H9 (cell line): ENCODE measurements around the gene NEGR1. TPM values are rescaled to one million over a fixed set of nuclear protein-coding genes. Genes with fewer than 3 reads are reported as not detected.

ENCODE experiments used
- DNase-seq: peaks from one replicate; pipeline ENCODE4 v3.0.0-alpha.2; 2017
- H2AFZ ChIP-seq: one replicate; pipeline ENCODE4 v1.6.1; 2013; ENCODE audit warnings: mild to moderate bottlenecking, low read length, control low read depth, moderate library complexity
- H2AK5ac ChIP-seq: 2 replicates; pipeline ENCODE4 v1.6.1; 2013; ENCODE audit warnings: low read length, control low read depth, mixed read lengths; ENCODE audit not compliant: insufficient read length
- H2BK120ac ChIP-seq: one replicate; pipeline ENCODE4 v1.6.1; 2013; ENCODE audit warnings: low read depth, mild to moderate bottlenecking, low read length, control low read depth, inconsistent platforms; ENCODE audit not compliant: poor library complexity, severe bottlenecking
- H2BK12ac ChIP-seq: 2 replicates; pipeline ENCODE4 v1.6.1; 2013; ENCODE audit warnings: low read length, control low read depth, mixed read lengths, low read depth; ENCODE audit not compliant: insufficient read length
- H2BK15ac ChIP-seq: 2 replicates; pipeline ENCODE4 v1.6.1; 2013; ENCODE audit warnings: low read depth, low read length, control low read depth
- H2BK20ac ChIP-seq: one replicate; pipeline ENCODE4 v1.6.1; 2013; ENCODE audit warnings: low read depth, mild to moderate bottlenecking, low read length, control low read depth, inconsistent platforms; ENCODE audit not compliant: poor library complexity, severe bottlenecking
- H2BK5ac ChIP-seq: 2 replicates; pipeline ENCODE4 v1.6.1; 2013; ENCODE audit warnings: low read length, control low read depth, mixed read lengths; ENCODE audit not compliant: insufficient read length
- H3K14ac ChIP-seq: 2 replicates; pipeline ENCODE4 v1.6.1; 2013; ENCODE audit warnings: low read length, control low read depth; ENCODE audit not compliant: insufficient read depth
- H3K18ac ChIP-seq: 2 replicates; pipeline ENCODE4 v1.6.1; 2013; ENCODE audit warnings: low read depth, mild to moderate bottlenecking, mixed read lengths, low read length, control low read depth; ENCODE audit not compliant: insufficient read length
- H3K23ac ChIP-seq: 2 replicates; pipeline ENCODE4 v1.6.1; 2013; ENCODE audit warnings: low read length, control low read depth, mixed read lengths, low read depth; ENCODE audit not compliant: insufficient read length
- H3K23me2 ChIP-seq: 2 replicates; pipeline ENCODE4 v1.6.1; 2013; ENCODE audit warnings: low read depth, mild to moderate bottlenecking, mixed read lengths, low read length, control low read depth; ENCODE audit not compliant: insufficient read length, poor library complexity, severe bottlenecking
- H3K27ac ChIP-seq: 2 replicates; pipeline ENCODE4 v1.5.1; 2013; ENCODE audit warnings: low read length, control low read depth, mixed read lengths, low read depth; ENCODE audit not compliant: insufficient read length
- H3K27me3 ChIP-seq: 2 replicates; pipeline ENCODE4 v1.6.1; 2013; ENCODE audit warnings: low read length, control low read depth, inconsistent platforms; ENCODE audit not compliant: insufficient read depth
- H3K4ac ChIP-seq: 2 replicates; pipeline ENCODE4 v1.6.1; 2013; ENCODE audit warnings: low read depth, mild to moderate bottlenecking, control low read depth, inconsistent platforms, low read length, moderate library complexity
- H3K4me1 ChIP-seq: 2 replicates; pipeline ENCODE4 v1.6.1; 2013; ENCODE audit warnings: low read length, control low read depth, inconsistent platforms; ENCODE audit not compliant: insufficient read depth
- H3K4me2 ChIP-seq: 2 replicates; pipeline ENCODE4 v1.6.1; 2013; ENCODE audit warnings: low read length, control low read depth, mixed read lengths; ENCODE audit not compliant: insufficient read length, insufficient read depth
- H3K56ac ChIP-seq: 2 replicates; pipeline ENCODE4 v1.6.1; 2013; ENCODE audit warnings: low read depth, mild to moderate bottlenecking, mixed read lengths, low read length, control low read depth; ENCODE audit not compliant: insufficient read length
- H3K79me1 ChIP-seq: 2 replicates; pipeline ENCODE4 v1.6.1; 2013; ENCODE audit warnings: low read depth, mild to moderate bottlenecking, moderate library complexity, low read length, control low read depth, inconsistent platforms; ENCODE audit not compliant: insufficient read depth, poor library complexity, severe bottlenecking
- H3K79me2 ChIP-seq: 2 replicates; pipeline ENCODE4 v1.6.1; 2013; ENCODE audit warnings: low read length, control low read depth, inconsistent platforms; ENCODE audit not compliant: insufficient read depth
- H3K9ac ChIP-seq: 2 replicates; pipeline ENCODE4 v1.6.1; 2013; ENCODE audit warnings: low read length, control low read depth, mixed read lengths; ENCODE audit not compliant: insufficient read length; ENCODE audit errors: extremely low read depth
- H3K9me3 ChIP-seq: one replicate; pipeline ENCODE4 v1.6.1; 2013; ENCODE audit warnings: low read depth, low read length, inconsistent platforms; ENCODE audit not compliant: control insufficient read depth
- H3T11ph ChIP-seq: one replicate; pipeline ENCODE4 v1.6.1; 2013; ENCODE audit warnings: mild to moderate bottlenecking, low read length, control low read depth, inconsistent platforms
- H4K20me1 ChIP-seq: one replicate; pipeline ENCODE4 v1.6.1; 2013; ENCODE audit not compliant: control insufficient read depth, insufficient read length, insufficient read depth
- H4K5ac ChIP-seq: 2 replicates; pipeline ENCODE4 v1.6.1; 2013; ENCODE audit warnings: low read depth, mild to moderate bottlenecking, mixed read lengths, low read length, control low read depth; ENCODE audit not compliant: insufficient read length
- H4K8ac ChIP-seq: replicated peaks from 2 replicates; pipeline ENCODE4 v1.6.1; 2013; ENCODE audit warnings: low read length, control low read depth, mixed read lengths, low read depth; ENCODE audit not compliant: insufficient read length
- H4K91ac ChIP-seq: 2 replicates; pipeline ENCODE4 v1.6.1; 2013; ENCODE audit warnings: low read depth, mild to moderate bottlenecking, moderate library complexity, mixed read lengths, low read length, control low read depth; ENCODE audit not compliant: insufficient read length
- H3K27ac Mint-ChIP-seq, 3 experiments: 2 replicates in 2 of 3; 3 replicates in 1 of 3; pipeline ENCODE4 v1.8.0; 2020 to 2021; ENCODE audit warnings: mixed read lengths in 3 of 3, mild to moderate bottlenecking in 1 of 3, moderate library complexity in 1 of 3
- H3K27me3 Mint-ChIP-seq: 2 replicates; pipeline ENCODE4 v1.8.0; 2021; ENCODE audit warnings: low read depth, mild to moderate bottlenecking, moderate library complexity, mixed read lengths
- H3K36me3 Mint-ChIP-seq, 3 experiments: 2 replicates in 2 of 3; 3 replicates in 1 of 3; pipeline ENCODE4 v1.8.0; 2020 to 2021; ENCODE audit warnings: low read depth in 3 of 3, mixed read lengths in 3 of 3; ENCODE audit not compliant: insufficient read depth in 1 of 3
- H3K4me1 Mint-ChIP-seq, 2 experiments: 2 replicates each; pipeline ENCODE4 v1.8.0; 2020; ENCODE audit warnings: mixed read lengths in 2 of 2
- H3K4me3 Mint-ChIP-seq, 2 experiments: 2 replicates in 1 of 2; 3 replicates in 1 of 2; pipeline ENCODE4 v1.8.0; 2020 to 2021; ENCODE audit warnings: mild to moderate bottlenecking in 2 of 2, mixed read lengths in 2 of 2, moderate library complexity in 1 of 2
- H3K9me3 Mint-ChIP-seq, 2 experiments: 2 replicates in 1 of 2; 3 replicates in 1 of 2; pipeline ENCODE4 v1.8.0; 2020; ENCODE audit warnings: mild to moderate bottlenecking in 2 of 2, mixed read lengths in 2 of 2, moderate library complexity in 1 of 2
- WGBS: extraction: QIAGEN DNeasy Blood & Tissue Kit; methylation state at CpG from one replicate; pipeline ENCODE4 v1.1.7; 2013; ENCODE audit warnings: missing lambda C conversion rate, low lambda C conversion rate, mixed read lengths; ENCODE audit not compliant: insufficient read length; ENCODE audit errors: extremely low coverage; 5-methylcytosine and 5-hydroxymethylcytosine counted together
- total RNA-seq: library from RNA; stranded (reverse); gene quantifications from 2 replicates; pipeline ENCODE4 v1.2.1, GENCODE V29; 2021
- TF ChIP-seq, protein P1 (sequence below): fragments of 200-600 bp; sonication (generic); conservative IDR thresholded peaks from 3 replicates; pipeline ENCODE4 v1.8.0; 2021; ENCODE audit warnings: antibody characterized with exemption, mild to moderate bottlenecking

The NEGR1 gene
- total RNA-seq, 1 experiment from 2014 or later: 0.13 TPM

DNA sequence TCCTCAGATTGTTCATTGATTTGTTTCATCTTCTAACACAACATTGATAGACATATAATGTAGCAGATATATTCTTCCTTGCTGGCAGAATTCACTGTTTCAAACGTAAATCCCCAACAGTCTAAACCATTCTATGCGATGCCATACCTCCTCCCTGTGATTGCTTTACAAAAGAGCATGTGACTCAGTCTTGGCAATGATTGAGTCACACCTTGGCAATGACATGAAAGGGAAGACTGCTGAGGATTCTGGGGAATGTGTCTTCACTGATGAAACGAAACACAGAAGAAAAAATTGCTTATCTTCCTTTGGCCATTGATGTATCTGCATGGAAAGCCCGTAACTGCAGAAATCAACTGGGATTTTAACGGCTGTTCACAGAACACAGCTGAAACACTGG is 791.9 kb downstream of the NEGR1 start:
- H3K4ac ChIP-seq: no peak overlapping the region
- Mint-ChIP-seq H3K27me3 (no peaks in the 10 kb centered on the region), H3K4me1 (peaks cover 11 to 18% of the 10 kb centered on the region in 2 experiments), H3K9me3 (no peaks in the 10 kb centered on the region), H3K27ac (no peak overlapping the region), H3K36me3 (no peaks in the 10 kb centered on the region), H3K4me3 (no peak overlapping the region)
- no peak overlapping the region for H3K14ac ChIP-seq
- no peak overlapping the region for H2AFZ ChIP-seq
- H2BK12ac ChIP-seq: no peak overlapping the region
- WGBS: no CpG with 5 or more reads among the region's 5 CpGs
- no peaks in the 10 kb centered on the region for H3K79me1 ChIP-seq
- H2BK120ac ChIP-seq: no peak overlapping the region
- no peak overlapping the region for H3T11ph ChIP-seq
- no peaks in the 10 kb centered on the region for H3K79me2 ChIP-seq
- H3K56ac ChIP-seq: no peak overlapping the region
- no peak overlapping the region for H2AK5ac ChIP-seq
- no peaks in the 10 kb centered on the region for H3K4me1 ChIP-seq
- no peak overlapping the region for H2BK15ac ChIP-seq
- TF ChIP-seq, protein P1, sequence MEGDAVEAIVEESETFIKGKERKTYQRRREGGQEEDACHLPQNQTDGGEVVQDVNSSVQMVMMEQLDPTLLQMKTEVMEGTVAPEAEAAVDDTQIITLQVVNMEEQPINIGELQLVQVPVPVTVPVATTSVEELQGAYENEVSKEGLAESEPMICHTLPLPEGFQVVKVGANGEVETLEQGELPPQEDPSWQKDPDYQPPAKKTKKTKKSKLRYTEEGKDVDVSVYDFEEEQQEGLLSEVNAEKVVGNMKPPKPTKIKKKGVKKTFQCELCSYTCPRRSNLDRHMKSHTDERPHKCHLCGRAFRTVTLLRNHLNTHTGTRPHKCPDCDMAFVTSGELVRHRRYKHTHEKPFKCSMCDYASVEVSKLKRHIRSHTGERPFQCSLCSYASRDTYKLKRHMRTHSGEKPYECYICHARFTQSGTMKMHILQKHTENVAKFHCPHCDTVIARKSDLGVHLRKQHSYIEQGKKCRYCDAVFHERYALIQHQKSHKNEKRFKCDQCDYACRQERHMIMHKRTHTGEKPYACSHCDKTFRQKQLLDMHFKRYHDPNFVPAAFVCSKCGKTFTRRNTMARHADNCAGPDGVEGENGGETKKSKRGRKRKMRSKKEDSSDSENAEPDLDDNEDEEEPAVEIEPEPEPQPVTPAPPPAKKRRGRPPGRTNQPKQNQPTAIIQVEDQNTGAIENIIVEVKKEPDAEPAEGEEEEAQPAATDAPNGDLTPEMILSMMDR: no peak
- H3K27me3 ChIP-seq: no peaks in the 10 kb centered on the region
- no peak overlapping the region for H4K91ac ChIP-seq
- DNase-seq: no peak
- no peaks in the 10 kb centered on the region for H3K9me3 ChIP-seq
- H4K20me1 ChIP-seq: no peaks in the 10 kb centered on the region
- no peak overlapping the region for H2BK5ac ChIP-seq
- H3K9ac ChIP-seq: no peak overlapping the region
- H3K4me2 ChIP-seq: no peak overlapping the region
- no peak overlapping the region for H3K18ac ChIP-seq
- no peak overlapping the region for H3K23ac ChIP-seq
- no peaks in the 10 kb centered on the region for H3K23me2 ChIP-seq
- H4K8ac ChIP-seq: no peak overlapping the region
- H3K27ac ChIP-seq: no peak overlapping the region
- H4K5ac ChIP-seq: no peak overlapping the region
- H2BK20ac ChIP-seq: no peak overlapping the region
